Embryonic facial prominence (tissue), 1 donor: ENCODE results near the gene CCM2L.

Experiments
- DNase-seq: peaks from one replicate; pipeline ENCODE4 v3.0.0-alpha.2; 2016; ENCODE audit errors: extremely low spot score

The CCM2L gene

DNA sequence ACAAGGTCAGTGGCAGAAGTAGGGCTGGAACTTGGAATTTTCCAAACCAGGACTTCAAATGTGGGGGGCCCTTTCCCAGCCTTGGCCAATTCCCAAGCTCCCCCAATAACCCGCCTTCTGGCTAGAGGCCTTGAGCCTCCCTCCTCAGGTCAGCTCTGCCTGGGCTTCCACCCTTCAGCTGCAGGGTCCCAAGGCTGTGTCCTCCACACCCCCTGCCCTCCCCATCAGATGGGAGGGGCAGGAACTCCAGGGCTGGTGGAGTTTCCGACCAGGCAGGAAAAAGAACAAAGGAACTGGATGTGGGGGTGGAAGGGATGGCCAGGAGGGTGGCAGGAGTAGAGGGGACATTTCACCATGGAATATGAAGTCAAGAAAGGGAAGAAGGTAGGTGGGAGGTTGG, at the start of gene CCM2L:
Gene CCM2L, plus strand, starts transcription at position 338 of the 400 bp plus-strand sequence. Its CDS starts 17 bp downstream, at position 355.
- DNase-seq, result no peak

DNA sequence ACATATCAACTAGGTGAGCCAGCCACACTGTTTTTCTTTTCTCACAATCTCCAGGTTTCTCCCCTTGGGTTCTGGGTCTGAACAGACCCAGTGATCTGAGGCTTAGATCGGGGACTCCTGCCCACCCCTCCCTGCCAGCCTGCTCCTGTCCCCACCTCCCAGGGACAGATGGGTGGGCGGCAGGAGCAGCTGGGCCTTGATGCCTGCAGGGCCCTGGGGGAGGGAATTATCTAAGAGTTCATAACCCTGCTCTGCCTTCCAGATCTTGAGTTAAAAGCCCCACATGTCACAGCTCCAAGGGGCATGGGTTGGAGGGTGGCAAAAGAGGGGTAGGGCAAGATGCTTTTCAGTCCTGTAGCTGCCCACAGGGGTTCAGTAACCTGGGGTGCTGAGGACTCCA, 47.5 kb upstream of the CCM2L start:
- DNase-seq, result no peak

DNA sequence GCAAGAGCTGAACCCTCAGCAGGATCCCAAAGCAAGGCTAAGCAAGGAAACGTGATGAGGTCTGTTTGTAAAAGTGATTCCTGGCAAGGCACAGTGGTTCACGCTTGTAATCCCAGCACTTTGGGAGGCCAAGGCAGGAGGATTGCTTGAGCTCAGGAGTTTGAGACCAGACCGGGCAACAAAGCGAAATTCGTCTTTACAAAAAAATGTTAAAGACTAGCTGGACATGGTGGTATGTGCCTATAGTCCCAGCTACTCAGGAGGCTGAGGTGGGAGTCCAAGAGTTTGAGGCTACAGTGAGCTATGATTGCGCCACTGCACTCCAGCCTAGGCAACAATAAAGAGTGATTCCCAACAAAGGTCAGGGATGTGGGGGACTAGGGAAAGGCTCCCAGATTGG, 46.3 kb upstream of the CCM2L start:
- no peak for DNase-seq

DNA sequence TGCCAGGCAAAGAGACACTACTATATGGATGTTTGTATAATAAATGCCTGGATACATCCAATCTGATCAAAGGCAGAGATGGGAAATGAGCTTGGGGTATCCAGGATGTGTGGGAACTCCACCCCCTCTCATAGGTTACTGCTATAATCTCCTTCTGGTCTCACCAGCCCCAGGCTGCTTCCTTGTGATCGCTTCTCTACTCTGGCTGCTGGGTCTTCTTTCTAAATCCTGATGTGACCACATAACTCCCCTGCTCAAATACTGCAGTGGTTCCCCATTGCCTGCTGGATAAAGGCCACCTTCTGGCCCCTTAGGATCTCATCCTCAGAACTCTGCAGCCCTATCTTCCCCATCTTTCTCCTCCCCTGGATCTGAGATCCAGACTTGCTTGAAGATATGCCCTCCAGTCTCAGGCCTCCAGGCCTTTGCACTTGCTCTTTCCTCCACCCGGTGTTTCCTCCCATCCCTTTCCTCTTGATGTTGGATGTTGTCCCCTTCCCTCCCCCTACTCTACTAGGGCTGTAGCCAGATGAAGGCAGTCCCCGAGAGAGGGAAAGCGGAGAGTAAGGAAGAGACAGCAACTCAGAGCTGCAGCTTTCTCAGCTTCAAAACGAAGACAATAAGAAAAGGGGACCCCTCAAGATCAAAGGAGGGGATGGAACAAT, 43.1 kb upstream of the CCM2L start:
- no peak for DNase-seq

DNA sequence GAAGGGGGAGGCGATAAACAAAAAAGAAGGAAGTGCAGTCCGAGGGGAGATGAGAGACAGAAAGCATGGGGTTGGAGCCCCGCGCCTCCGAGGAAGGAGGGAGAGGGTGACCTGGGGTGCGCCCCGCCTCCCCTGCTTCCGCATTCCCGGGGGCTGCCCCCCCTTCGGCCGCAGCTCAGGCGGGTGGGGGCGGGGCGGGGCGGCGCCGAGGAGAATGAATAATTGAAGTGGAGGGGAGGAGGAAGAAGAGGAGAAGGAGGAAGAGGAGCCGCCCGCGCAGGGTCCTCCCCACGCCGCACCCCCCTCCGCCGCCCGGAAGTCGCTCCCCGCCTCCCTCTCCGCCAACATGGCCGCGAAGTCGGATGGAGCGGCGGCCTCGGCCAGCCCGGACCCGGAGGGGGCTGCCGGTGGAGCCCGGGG, 42.4 kb upstream of the CCM2L start, which contains the start of gene XKR7:
Gene XKR7, plus strand, starts transcription at position 322 of the 420 bp plus-strand sequence. Its CDS starts 25 bp downstream, at position 347.
- no peak for DNase-seq

DNA sequence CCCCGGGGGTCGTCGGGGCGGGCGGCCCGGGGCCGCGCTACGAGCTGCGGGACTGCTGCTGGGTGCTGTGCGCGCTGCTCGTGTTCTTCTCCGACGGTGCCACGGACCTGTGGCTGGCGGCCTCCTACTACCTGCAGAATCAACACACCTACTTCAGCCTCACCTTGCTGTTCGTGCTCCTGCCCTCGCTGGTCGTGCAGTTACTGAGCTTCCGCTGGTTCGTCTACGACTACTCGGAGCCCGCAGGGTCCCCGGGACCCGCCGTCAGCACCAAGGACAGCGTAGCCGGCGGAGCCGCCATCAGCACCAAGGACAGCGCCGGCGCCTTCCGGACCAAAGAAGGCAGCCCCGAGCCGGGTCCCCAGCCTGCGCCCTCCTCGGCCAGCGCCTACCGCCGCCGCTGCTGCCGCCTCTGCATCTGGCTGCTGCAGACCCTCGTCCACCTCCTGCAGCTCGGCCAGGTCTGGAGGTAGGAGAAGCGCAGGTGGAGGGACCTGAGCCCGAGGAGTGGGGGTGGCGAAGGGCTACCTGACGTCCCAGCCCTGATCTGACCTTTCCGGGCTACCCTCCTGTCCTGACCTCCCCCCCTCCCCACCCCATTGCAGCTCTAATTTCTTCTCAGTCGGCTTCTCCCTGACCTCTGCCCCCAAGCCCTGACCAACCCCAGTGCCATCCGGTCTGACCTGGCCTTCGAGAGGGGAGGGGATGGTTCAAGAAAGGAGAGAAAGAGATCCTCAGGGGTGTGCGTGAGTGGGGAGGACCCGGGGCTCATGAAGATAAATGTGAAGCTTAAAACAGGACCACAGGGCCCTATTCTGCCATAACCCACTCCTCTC, 41.7 kb upstream of the CCM2L start:
- DNase-seq, result peak; percentile 42

DNA sequence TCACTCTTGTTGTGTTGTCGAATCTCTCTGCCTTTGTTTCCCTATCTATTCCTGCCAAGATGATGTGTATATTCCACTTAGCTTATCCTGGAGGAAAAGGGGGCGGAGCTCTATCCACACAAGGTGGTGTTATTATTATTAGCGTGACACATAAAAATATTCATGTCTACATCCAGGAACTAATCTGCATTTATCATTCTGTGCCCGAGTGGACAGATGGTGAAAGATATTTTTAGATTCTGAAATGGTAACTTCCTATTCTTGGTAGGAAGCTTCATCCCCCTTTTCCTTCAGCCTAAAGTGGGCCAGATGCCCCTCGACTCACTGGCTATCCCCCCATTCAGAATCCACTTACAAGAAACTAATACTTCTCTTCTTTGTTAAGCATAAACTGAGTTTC, 40.2 kb upstream of the CCM2L start:
- DNase-seq, result no peak

DNA sequence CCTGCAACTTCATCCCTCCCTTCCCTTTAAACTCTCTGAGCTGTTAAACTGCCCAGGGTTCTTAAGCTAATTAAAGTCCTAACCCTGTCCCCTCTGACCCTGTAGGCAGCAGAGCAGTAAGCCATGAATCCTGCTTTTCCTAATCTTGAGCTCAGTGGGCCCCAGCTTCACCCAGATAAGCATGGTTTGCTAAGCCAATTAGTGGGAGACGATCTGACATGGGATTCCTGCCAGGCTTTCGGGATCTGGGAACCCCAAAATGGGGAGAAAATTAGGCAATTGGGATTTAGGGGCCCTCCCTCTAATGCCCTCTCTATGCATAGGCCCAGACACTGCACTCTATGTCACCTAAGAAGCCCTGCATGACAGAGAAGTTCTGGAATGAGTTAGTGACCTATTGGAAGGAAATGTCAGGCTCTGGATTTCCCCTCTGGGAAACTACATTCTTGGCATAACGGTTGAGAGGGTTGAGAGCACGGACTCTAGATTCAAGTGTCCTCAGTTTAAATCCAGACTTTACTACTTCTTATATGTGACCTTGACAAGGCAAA, 37.7 kb upstream of the CCM2L start:
- DNase-seq, result no peak

DNA sequence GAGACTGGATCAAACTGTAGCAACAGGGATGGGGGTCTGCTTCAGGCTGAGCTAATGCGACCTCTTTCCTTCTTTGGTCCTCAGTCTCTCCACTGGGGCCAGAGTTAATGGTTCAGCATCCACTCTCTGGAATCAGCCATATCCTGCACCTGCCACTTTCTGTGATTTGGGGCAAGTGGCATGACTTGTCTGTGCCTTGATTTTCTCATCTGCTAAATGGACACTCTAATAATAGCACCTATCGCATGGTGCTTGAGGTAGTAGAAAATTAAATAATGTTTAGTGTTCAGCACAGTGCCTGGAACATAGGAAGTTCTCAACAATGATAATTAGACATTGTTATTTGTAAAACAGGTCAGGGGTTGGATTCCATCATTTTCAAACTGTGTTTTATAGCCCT, 35.9 kb upstream of the CCM2L start:
- no peak for DNase-seq

DNA sequence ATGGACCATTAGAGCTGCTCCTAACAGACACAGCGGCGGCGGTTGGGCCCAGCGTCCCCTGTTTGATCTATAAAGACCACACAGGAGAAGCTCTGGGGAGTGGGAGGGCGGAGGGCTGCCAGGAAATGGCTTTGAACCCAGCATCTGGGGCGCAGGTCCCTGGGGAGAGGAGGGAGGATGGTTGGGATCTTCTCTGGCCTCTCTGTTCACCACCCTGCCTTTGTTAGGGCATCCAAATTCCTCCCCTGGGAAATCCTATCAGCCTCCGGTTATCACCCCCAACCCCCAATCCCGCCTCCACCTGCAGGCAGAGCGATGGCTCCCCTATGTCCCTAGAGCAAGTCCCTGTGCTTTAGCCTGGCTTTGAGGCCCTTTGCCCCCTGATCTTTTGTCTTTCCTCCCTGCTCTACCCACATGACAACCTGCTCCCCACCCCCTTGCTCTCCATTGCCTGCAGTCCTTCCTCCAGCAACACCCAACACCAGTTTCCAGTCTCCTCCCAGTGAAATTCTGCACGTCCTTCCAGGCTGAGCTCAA, 35.2 kb upstream of the CCM2L start:
- no peak for DNase-seq

DNA sequence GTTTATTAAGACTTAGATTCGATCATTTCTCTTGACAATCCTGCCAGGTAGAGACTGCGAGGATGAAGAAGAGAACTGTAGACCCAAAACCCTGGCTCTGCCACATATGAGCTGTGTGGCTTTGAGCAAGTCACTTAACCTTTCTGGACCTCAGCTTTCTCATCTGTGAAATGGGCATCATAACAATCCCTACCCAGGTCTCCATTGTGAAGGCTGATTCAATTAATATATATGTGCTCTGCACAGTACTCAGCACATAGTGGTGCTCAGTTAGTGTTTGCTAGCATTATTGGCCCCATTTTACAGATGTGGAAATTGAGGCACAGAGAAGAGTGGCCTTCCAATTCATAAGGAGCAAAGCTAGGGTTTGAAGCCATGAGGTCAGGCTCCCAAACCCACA, 34.4 kb upstream of the CCM2L start:
- no peak for DNase-seq

DNA sequence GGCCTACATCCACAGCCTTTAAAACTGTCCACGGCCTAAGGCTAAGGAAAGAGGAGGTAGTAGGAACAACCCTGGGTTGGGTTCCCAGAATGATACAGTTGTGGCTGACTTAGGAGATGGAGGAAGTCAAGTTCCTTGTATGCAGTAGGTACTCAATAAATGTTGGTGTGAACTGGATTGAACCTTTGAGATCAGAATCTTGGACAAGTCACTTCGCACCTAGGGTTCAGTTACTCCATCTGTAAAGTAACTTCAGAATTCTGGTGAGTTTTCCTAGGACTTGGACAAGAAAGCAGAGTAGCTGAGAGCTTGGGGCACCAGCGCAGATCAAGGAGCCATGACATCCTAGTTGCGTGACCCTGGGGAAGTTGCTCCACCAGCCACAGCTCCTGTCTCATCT, 33.2 kb upstream of the CCM2L start:
- no peak for DNase-seq

DNA sequence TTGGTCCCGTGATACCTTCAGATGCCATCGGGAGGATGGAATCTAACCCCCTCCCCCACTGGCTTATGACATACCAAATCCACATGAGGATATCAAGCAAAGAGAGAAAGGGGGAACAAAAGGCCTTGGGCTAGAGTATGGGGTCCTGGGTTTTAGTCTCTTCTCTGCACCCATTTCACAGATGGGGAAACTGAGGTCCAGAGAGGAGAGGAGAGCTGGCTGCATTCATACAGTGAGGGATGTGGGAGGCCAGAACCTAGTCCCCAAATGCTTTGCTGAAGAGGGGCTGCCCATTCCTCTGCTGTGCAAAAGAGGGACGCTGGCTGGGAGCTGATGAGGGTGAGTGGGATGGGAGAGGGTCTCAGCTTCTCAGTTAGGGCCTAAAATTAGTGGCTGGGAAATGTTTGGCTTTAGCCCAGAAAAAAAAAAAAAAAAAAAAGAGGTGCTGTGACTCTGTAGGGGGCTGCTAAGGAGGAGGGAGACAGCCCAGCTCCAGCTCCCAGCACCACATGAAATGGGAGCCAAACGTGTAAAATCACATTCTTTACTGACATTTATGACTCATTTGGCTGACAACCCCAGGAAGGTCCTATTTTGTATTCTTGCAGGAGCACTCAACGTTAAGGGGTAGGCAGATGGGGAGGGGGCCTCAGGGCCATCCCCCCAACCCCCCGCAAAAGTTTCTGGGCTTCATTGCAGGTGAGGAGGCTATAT, 30.4 kb upstream of the CCM2L start:
- no peak for DNase-seq

DNA sequence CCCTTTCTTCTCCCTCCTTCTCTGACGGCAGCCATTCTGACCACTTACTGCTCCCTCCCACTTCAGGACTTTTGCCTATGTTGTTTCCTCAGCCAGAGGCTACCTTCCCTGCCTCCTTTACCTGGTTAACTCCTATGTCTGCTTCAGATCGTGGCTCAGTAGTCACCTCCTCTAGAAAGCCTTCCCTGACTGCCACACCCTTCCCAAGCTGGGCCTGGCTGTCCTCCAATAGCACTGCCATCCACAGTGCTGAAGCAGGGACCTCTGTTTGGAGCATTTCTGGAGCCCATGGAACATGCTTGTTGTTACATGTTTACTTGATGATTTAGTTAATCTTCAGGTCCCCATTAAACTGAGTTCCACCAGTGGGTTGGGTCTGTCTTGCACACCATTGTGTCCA, 28.5 kb upstream of the CCM2L start:
- no peak for DNase-seq

DNA sequence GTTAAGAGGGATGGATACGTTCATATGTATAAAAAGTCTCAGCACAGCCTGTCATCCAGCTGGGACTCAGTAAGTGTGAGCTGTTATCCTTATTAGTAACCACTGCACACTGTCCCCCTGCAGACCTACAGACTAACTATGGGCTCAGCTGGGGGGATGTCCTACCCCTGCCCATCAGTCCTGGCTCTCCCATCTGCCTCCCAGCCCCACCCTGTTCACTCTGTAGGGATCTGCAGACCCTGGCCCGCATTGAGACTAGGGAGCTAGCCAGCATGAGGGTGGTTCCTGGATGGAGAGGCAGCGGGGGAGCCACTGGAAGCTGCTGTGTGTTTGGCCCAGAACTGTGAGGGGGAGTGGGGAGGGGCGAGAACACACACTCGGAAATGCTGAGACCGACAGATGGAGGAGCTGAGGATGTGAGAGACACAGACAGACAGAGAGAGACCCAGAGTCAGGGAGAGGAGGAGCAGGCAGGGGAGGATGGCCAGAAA, 25.2 kb upstream of the CCM2L start:
- no peak for DNase-seq

DNA sequence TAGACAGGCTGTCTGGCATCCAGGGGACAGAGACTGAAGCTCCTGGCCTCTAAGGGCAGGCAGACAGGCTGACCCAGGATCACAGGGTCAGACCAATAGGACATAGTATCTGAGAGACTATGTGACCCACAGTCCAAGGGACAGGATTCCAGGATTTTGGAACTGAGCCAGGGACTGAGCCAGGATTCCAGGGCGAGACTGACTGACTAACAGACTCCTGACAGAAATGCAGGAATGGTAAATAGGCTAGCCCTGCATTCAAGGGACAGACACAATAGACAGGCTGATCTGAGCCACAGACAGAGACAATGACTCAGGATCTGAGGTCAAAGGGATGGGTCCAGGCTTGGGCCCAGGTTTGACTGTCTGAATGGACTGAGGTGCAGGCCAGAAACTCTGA, 22.5 kb upstream of the CCM2L start:
- no peak for DNase-seq

DNA sequence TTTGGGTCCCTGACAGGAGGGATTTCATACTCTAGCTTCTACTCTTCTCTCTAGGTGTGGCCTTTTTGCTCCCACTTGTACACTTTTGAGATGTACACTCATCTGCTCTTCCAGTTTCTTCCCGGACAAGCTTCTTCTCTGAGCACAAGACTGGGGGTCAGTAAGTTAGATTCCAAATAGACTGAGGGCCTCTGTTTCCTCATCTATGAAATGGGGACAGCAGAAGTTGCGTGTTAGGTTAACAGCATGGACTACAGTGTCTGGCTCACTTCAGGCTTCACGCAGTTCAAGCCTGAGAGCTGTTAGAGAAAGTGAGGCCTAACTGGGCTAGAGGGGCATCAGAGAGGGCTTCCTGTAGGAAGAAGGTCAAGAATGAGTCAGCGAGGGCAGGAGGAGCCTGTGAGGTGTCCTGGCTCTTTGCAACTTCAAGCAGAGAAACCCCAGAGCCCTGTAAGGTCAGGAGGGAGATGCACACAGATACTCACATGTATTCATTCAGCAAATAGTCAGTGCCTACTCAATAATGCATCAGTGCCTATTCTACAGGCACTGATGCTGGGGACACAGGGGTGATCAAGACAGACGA, 21.7 kb upstream of the CCM2L start:
- no peak for DNase-seq

DNA sequence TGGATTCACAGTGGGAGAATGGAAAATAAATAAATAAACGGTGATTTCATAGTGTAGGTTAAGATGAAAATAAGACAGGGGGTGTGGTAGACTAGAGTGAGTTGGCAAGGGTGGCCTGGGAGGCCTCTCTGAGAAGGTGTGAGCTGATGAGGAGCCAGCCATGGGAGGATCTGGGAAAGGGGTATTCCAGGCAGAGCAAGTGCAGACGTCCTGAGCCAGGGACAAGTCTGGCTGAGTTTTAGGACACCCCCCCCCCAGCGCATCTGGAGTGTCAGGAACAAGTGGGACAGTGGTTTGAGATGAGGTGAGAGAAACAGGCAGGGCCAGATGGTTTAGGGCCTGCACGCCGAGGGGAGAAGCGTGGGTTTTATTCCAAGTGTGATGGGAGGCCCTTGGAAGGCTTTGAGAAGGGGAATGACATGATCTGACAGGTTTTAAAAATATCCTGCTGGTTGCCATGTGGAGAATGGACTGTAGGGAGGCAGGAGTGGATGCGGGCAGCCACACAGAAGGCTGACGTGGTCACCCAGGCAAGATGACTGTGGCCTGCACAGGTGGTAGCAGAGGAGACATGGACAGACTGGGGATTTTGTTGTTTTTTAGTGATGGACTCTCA, 21.1 kb upstream of the CCM2L start:
- no peak for DNase-seq

DNA sequence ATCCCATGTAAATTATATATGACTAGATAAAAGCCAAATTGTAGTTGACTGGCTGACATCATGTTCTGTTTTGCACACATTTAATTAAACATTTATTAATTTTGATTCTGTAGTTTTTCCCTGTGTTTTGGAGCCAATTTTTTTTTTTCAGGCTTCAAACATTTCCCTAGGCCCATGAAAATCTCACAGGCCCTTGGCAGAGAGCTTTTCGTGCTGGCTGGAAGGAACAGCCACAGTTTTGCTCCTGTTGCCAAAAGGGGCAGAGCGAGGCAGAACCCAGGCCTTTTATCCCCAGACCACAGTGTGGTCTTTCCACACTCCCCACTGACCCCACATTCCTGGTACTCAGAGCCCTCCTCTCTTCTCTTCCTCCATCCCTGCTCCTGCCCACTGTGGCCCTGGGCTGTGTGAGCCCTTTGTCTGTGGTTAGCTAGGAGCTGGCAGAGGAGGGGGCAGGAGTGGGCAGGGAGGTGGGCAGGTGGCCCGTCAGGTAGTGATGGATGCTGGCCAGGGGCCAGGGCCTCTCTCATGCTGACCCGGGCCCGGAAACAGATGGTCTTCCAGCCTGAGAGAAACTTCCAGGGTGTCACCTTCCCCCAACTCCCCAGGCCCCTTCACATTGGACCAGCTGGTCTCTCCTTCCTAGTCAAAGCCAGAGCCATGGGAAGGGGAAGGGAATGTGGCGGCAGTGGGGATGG, 19.4 kb upstream of the CCM2L start:
- DNase-seq, result no peak

DNA sequence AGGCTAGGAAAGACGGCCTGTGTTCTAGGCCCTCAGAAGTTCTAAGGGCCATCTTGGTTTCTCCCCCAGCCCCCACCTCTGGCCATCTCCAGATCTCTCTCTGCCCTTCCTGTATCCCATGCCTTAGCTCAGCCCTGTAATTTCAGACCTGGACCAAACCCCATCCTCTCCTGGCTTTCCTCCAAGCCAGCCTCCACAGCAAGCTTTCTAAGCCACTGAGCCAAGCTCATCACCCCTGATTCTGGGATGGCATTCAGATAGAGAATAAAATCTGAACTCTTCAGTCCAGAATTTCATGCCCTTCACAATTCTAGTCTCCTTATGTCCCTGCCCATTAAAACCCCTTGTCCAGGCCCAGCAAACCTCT, 18.9 kb upstream of the CCM2L start:
- no peak for DNase-seq
